Measurements from ENCODE around the gene STAT1.
A peak's percentile ranks its signal among the peaks of the same experiment; 100 is the strongest.

The STAT1 gene

DNA sequence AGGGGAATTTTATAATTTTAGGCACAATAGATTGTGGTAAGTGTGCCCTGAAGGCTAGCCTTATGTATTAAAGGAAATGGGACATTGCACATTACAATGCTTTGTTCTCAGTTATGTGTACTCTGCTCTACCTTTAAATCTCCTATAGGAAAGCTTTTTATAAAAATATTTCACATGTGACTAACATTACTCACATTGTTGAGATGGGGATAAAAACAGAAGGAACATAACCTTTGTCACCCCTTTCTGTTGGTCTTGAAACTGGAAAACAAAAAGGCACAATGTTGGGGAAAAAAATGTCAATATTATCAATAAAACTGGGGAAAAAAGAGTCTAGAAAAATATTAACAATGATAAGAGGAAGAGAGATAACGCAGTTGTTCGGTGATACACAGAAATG lies 17.3 kb upstream of the STAT1 start:
- TF ChIP-seq EZH2phosphoT487 (IDR thresholded peaks at IDR 0.05; ENCODE audit: low read depth): no peak
- TF ChIP-seq, protein P1, sequence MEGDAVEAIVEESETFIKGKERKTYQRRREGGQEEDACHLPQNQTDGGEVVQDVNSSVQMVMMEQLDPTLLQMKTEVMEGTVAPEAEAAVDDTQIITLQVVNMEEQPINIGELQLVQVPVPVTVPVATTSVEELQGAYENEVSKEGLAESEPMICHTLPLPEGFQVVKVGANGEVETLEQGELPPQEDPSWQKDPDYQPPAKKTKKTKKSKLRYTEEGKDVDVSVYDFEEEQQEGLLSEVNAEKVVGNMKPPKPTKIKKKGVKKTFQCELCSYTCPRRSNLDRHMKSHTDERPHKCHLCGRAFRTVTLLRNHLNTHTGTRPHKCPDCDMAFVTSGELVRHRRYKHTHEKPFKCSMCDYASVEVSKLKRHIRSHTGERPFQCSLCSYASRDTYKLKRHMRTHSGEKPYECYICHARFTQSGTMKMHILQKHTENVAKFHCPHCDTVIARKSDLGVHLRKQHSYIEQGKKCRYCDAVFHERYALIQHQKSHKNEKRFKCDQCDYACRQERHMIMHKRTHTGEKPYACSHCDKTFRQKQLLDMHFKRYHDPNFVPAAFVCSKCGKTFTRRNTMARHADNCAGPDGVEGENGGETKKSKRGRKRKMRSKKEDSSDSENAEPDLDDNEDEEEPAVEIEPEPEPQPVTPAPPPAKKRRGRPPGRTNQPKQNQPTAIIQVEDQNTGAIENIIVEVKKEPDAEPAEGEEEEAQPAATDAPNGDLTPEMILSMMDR (IDR thresholded peaks at IDR 0.05; ENCODE audit: low read depth, low read length): no peak

DNA sequence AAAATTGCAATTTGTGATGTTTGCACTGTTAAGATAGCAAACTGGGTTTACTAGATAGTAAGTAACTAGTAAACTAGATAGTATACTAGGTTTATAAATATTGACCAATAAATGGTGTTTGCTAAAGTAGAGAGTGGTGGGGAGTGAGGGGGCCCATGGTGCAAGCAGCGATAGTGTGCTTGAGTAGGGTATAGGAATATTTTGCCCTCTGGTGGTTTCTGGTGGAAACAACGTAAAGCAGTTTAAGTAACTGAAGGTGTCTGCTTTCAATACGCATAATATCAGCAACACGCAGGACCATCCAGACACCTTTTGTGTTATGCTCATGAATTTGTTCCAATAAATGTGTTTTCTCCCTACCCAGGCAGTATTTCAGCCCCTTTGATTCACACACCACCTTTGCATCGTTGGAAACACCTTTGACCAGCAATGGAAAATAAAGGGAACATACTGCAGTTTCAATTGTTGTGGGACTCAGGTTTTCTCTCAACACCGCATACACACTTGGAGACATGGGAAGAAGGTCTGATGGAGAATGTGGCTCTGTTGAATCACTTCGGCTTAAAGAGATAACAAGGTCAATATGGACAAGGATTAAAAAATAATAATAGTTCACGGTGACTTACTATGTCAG lies 16.7 kb upstream of the STAT1 start:
- H3K9me3 ChIP-seq (ENCODE audit: insufficient read depth, low read length): no peaks in the 10 kb centered on the region
- no peak for TF ChIP-seq EZH2phosphoT487 (IDR thresholded peaks at IDR 0.05; ENCODE audit: low read depth)
- TF ChIP-seq, protein P1 (IDR thresholded peaks at IDR 0.05; ENCODE audit: low read depth, low read length): peak; percentile 80
- H2AFZ ChIP-seq (ENCODE audit: low read depth, low read length): peak overlapping the region; percentile 95
- peaks cover 12% of the 10 kb centered on the region; the same call in 1 of the 2 replicates for H3K27me3 ChIP-seq (ENCODE audit: low read depth, low read length)
- H3K4me1 ChIP-seq (ENCODE audit: low read length): peaks cover 19% of the 10 kb centered on the region
- H3K27ac ChIP-seq (ENCODE audit: low read length): no peak overlapping the region
- H3K79me2 ChIP-seq (ENCODE audit: low read length): no peaks in the 10 kb centered on the region
- no peaks in the 10 kb centered on the region for H3K36me3 ChIP-seq (replicated peaks; ENCODE audit: low read depth, low read length)
- H3K4me2 ChIP-seq (ENCODE audit: low read length): peak overlapping the region; percentile 87
- peak overlapping the region; percentile 68 for H3K4me3 ChIP-seq (ENCODE audit: low read length)
- H4K20me1 ChIP-seq (ENCODE audit: insufficient read depth, low read length): no peaks in the 10 kb centered on the region
- H3K9ac ChIP-seq (ENCODE audit: low read length): no peak overlapping the region

More for the DNA sequence above, 17.3 kb upstream of the STAT1 start:
- no peak overlapping the region for H3K27ac ChIP-seq (ENCODE audit: low read length)
- peaks cover 12% of the 10 kb centered on the region; the same call in 1 of the 2 replicates for H3K27me3 ChIP-seq (ENCODE audit: low read depth, low read length)
- peaks cover 19% of the 10 kb centered on the region for H3K4me1 ChIP-seq (ENCODE audit: low read length)
- no peaks in the 10 kb centered on the region for H3K9me3 ChIP-seq (ENCODE audit: insufficient read depth, low read length)
- no peaks in the 10 kb centered on the region for H4K20me1 ChIP-seq (ENCODE audit: insufficient read depth, low read length)
- no peak overlapping the region for H3K9ac ChIP-seq (ENCODE audit: low read length)
- no peak overlapping the region for H3K4me3 ChIP-seq (ENCODE audit: low read length)
- no peak overlapping the region for H2AFZ ChIP-seq (ENCODE audit: low read depth, low read length)
- no peaks in the 10 kb centered on the region for H3K79me2 ChIP-seq (ENCODE audit: low read length)
- H3K4me2 ChIP-seq (ENCODE audit: low read length): no peak overlapping the region
- H3K36me3 ChIP-seq (replicated peaks; ENCODE audit: low read depth, low read length): no peaks in the 10 kb centered on the region

DNA sequence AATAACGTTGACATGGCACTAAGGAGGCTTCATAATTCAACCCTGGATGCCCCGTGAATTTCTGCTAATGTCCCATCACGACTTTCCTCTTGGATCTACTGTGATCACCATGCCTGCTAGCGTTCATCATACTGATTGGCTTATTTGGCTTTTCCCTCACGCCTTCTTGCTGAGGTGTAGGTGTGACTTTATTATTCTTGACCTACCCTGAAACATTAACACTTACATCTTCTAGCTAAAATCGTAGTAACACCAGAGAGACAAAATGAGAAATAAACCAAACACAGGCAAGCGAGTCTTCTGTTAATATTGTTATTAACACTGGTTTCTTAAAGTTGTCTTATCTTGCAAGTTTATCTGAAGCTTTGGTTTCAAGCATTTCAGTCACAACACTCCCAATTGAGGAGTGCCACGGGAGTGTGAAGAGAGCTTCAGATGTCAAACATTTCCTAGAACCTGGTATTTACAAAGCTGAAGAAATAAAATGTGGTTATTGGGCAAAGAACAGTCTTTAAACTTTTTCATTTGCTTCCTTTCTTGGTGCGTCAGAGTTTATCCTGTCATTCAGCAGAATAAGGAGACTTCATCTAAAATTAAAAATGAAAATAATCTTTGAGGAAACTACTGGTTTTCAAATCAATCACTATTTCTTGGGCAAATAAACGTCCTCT lies 15.4 kb upstream of the STAT1 start:
- no peaks in the 10 kb centered on the region for H3K9me3 ChIP-seq (ENCODE audit: insufficient read depth, low read length)
- no peak overlapping the region for H3K4me2 ChIP-seq (ENCODE audit: low read length)
- H3K9ac ChIP-seq (ENCODE audit: low read length): no peak overlapping the region
- H3K27me3 ChIP-seq (ENCODE audit: low read depth, low read length): peaks cover 12% of the 10 kb centered on the region; the same call in 1 of the 2 replicates
- no peak overlapping the region for H3K4me3 ChIP-seq (ENCODE audit: low read length)
- H2AFZ ChIP-seq (ENCODE audit: low read depth, low read length): no peak overlapping the region
- H4K20me1 ChIP-seq (ENCODE audit: insufficient read depth, low read length): no peaks in the 10 kb centered on the region
- no peaks in the 10 kb centered on the region for H3K36me3 ChIP-seq (replicated peaks; ENCODE audit: low read depth, low read length)
- no peak overlapping the region for H3K27ac ChIP-seq (ENCODE audit: low read length)
- H3K4me1 ChIP-seq (ENCODE audit: low read length): peaks cover 23% of the 10 kb centered on the region
- no peak for TF ChIP-seq EZH2phosphoT487 (IDR thresholded peaks at IDR 0.05; ENCODE audit: low read depth)
- TF ChIP-seq, protein P1 (IDR thresholded peaks at IDR 0.05; ENCODE audit: low read depth, low read length): no peak
- H3K79me2 ChIP-seq (ENCODE audit: low read length): no peaks in the 10 kb centered on the region

DNA sequence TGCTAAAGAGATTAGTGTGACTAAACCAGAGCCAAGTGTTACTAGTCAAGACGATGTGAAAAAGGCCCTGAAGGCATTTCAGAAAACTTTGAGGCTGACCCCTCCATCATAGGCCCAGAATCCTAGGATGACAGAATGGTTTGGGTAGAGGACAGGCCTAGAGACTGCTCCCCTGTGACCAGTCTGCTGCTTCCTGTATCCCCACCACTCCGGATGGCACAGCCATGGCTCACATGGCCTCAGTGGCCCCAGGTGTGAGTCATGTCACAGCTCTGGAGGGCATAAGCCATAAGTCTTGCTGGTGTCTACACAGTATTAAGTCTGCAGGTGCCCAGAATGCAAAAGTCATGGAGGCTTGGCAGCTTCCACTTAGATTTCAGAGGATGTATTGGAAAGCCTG lies 12.4 kb upstream of the STAT1 start:
- Histone ChIP-seq H3K79me2 (ENCODE audit: low read length) (no peaks in the 10 kb centered on the region), H4K20me1 (ENCODE audit: insufficient read depth, low read length) (no peaks in the 10 kb centered on the region), H3K9me3 (ENCODE audit: insufficient read depth, low read length) (no peaks in the 10 kb centered on the region), H3K4me1 (ENCODE audit: low read length) (peaks cover 25% of the 10 kb centered on the region), H3K27me3 (ENCODE audit: low read depth, low read length) (peaks cover 8% of the 10 kb centered on the region; the same call in 1 of the 2 replicates), H3K27ac (ENCODE audit: low read length) (no peak overlapping the region), H3K9ac (ENCODE audit: low read length) (no peak overlapping the region), H2AFZ (ENCODE audit: low read depth, low read length) (no peak overlapping the region), H3K4me2 (ENCODE audit: low read length) (no peak overlapping the region), H3K4me3 (ENCODE audit: low read length) (no peak overlapping the region), H3K36me3 (replicated peaks; ENCODE audit: low read depth, low read length) (no peaks in the 10 kb centered on the region)
- TF ChIP-seq, protein P1 (IDR thresholded peaks at IDR 0.05; ENCODE audit: low read depth, low read length): no peak
- no peak for TF ChIP-seq EZH2phosphoT487 (IDR thresholded peaks at IDR 0.05; ENCODE audit: low read depth)
